Peyer's patch (tissue), 4 donors: ENCODE results near the gene OSBP. TPM values are rescaled to one million over a fixed set of nuclear protein-coding genes. Genes with fewer than 3 reads are reported as not detected.

Source experiments
- DNase-seq, 3 donors: peaks; one replicate each; pipeline ENCODE4 v3.0.0-alpha.2; 2017 to 2019
- H3K27ac ChIP-seq, 4 donors: fragments of 200-600 bp; sonication (generic); one replicate each; pipeline ENCODE4 v1.5.1; 2016 to 2019
- H3K27me3 ChIP-seq, 2 donors: fragments of 200-600 bp; sonication (generic); one replicate each; pipeline ENCODE4 v1.5.1; 2019
- H3K36me3 ChIP-seq, 3 donors: fragments of 200-600 bp; sonication (generic); one replicate each; pipeline ENCODE4 v1.5.1; 2016 to 2019
- H3K4me1 ChIP-seq, 4 donors: fragments of 200-600 bp; sonication (generic); one replicate each; pipeline ENCODE4 v1.5.1; 2016 to 2019
- H3K4me3 ChIP-seq, 4 donors: fragments of 200-600 bp; sonication (generic); 1 replicate in 3 of 4; 2 replicates in 1 of 4; pipeline ENCODE4 v1.5.1; 2016 to 2019; ENCODE audit warnings: mild to moderate bottlenecking in 1 of 4
- H3K9me3 ChIP-seq, 4 donors: fragments of 200-600 bp; sonication (generic); one replicate each; pipeline ENCODE4 v1.5.1; 2016 to 2019; ENCODE audit warnings: mild to moderate bottlenecking in 1 of 4
- POLR2A ChIP-seq, 2 donors: fragments of 450-650 bp; IDR thresholded peaks; one replicate each; pipeline ENCODE4 v1.5.1; 2017; ENCODE audit warnings: antibody characterized with exemption in 2 of 2, mild to moderate bottlenecking in 2 of 2, moderate library complexity in 2 of 2
- total RNA-seq, 4 donors: library from RNA; depleted of rRNA; stranded (reverse); fragments of >200 nt; gene quantifications; one replicate each; pipeline ENCODE4 v1.1.0, GENCODE V29; 2016
- TF ChIP-seq, protein P1 (sequence below), 6 experiments: fragments of 450-650 bp in 4 of 6; fragments of 200-600 bp in 2 of 6; sonication (generic) in 1 of 6; IDR thresholded peaks; one replicate each; pipeline ENCODE4 v1.5.1; 2017 to 2019; ENCODE audit warnings: antibody characterized with exemption in 6 of 6, mild to moderate bottlenecking in 3 of 6, moderate library complexity in 1 of 6

OSBP gene
- total RNA-seq, 4 donors from 2014 or later: 53.8 to 106 (median 58.7) TPM

DNA sequence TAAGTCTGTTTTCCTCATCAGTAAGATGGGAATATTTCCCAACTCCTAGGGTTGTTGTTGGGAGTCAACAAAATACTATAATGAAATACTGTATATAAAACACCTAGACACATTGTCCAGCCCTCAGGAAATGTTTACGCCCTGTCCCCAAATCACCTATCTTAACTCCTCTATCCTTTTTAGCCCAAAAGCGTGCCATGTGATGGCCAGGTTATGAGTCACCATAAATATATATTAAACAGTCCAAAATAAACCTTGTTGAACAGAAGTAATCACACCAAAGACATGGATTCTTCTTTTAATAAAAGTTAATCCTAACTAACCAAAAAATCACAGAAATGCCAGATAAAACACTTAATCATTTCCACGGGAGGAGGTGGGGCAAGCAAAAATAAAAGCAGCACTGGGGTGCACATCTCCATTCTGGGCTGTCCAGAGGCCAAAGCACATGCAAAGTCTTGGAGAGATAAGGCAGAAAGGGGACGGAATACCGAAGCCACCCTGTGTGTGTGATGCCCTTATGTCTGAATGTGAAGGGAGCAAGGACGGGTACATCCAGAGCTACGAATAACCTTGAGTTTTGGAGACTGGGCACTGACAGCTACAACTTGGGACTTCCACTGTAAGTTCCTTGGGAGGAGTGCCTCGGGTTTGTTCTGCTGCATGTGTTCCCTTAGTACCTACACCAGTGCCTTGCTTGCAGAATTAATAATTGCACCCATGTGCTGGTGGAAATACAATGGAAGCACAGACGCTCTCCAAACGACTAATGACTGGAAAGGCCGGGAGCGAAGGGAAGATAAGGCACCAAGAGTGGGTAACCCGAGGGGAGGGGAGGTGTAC lies 1.1 kb downstream of the OSBP start:
- Histone ChIP-seq H3K27me3 (no peaks in the 10 kb centered on the region), H3K4me1 (peaks cover 0 to 44% (median 7%) of the 10 kb centered on the region in 4 donors), H3K27ac (peak overlapping the region; percentile 94 to 97 (median 95)), H3K36me3 (peaks cover 0 to 11% (median 0%) of the 10 kb centered on the region in 3 donors), H3K4me3 (peak overlapping the region; percentile 57 to 85 (median 76)), H3K9me3 (no peaks in the 10 kb centered on the region)
- no peak for TF ChIP-seq POLR2A (IDR thresholded peaks at IDR 0.05)
- DNase-seq: no peak

- Histone ChIP-seq H3K4me3 (peak overlapping the region in 2 of 4 donors; percentile 1 to 20), H3K4me1 (peaks cover 0 to 44% (median 7%) of the 10 kb centered on the region in 4 donors), H3K27me3 (no peaks in the 10 kb centered on the region), H3K27ac (peak overlapping the region in 3 of 4 donors; percentile 32 to 82 (median 56)), H3K9me3 (no peaks in the 10 kb centered on the region), H3K36me3 (peaks cover 0 to 37% (median 0%) of the 10 kb centered on the region in 3 donors)
- peak in 1 of 3 donors; percentile 76 for DNase-seq
- TF ChIP-seq, protein P1, sequence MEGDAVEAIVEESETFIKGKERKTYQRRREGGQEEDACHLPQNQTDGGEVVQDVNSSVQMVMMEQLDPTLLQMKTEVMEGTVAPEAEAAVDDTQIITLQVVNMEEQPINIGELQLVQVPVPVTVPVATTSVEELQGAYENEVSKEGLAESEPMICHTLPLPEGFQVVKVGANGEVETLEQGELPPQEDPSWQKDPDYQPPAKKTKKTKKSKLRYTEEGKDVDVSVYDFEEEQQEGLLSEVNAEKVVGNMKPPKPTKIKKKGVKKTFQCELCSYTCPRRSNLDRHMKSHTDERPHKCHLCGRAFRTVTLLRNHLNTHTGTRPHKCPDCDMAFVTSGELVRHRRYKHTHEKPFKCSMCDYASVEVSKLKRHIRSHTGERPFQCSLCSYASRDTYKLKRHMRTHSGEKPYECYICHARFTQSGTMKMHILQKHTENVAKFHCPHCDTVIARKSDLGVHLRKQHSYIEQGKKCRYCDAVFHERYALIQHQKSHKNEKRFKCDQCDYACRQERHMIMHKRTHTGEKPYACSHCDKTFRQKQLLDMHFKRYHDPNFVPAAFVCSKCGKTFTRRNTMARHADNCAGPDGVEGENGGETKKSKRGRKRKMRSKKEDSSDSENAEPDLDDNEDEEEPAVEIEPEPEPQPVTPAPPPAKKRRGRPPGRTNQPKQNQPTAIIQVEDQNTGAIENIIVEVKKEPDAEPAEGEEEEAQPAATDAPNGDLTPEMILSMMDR (IDR thresholded peaks at IDR 0.05): peak in 2 of 6 experiments; percentile 16 to 18
- peak in 1 of 2 donors; percentile 44 for TF ChIP-seq POLR2A (IDR thresholded peaks at IDR 0.05)
Observed at GRCh38 chr11:59611570-59612565, 3.7 kb downstream of the OSBP start.

- H3K4me3 ChIP-seq: no peak overlapping the region
- no peak overlapping the region for H3K27ac ChIP-seq
Observed at GRCh38 chr11:59610289-59610688, 5.3 kb downstream of the OSBP start.

DNA sequence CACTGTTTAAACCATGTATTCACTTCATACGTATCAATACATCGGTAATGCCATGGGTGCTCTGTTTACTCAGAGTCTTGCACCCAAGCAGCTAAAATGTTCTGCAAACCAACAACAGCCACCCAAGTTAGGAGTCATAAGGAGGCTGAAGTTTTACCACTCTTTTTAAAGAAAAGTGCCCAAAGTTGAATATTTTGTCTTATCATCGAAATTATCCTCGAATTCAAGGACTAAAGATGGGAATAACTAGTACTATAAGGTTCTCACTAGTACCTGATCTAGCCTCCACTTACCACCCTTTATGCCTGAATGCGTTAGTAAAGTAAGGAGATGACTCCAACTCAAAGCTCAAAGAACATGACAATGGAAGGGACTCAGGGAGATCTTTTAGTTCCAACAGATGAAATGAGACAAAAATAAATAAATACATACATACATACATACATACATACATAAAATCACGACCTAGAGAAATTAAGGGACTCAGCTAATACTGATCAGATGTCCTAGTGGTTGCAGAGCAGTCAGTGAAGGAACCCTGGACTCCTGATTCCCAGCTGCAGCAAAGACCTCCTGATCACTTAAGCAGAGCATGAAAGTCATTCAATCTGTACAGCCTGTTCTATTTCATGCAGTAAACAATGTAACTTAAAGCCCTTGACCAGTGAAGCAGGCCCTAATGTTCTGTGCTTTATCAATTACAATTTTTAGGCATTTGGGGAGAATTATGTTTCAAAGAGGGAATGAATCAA lies 7.7 kb downstream of the OSBP start:
- Histone ChIP-seq H3K4me1 (peaks cover 0 to 25% (median 1%) of the 10 kb centered on the region in 4 donors), H3K36me3 (peaks cover 0 to 77% (median 0%) of the 10 kb centered on the region in 3 donors), H3K4me3 (no peak overlapping the region)

More at GRCh38 chr11:59610289-59610688, 5.3 kb downstream of the OSBP start:
- H3K4me1 ChIP-seq: peaks cover 0 to 44% (median 7%) of the 10 kb centered on the region in 4 donors
- no peaks in the 10 kb centered on the region for H3K9me3 ChIP-seq
- DNase-seq: no peak
- no peak for TF ChIP-seq POLR2A (IDR thresholded peaks at IDR 0.05)
- TF ChIP-seq, protein P1 (IDR thresholded peaks at IDR 0.05): no peak
- H3K27me3 ChIP-seq: no peaks in the 10 kb centered on the region
- H3K36me3 ChIP-seq: peaks cover 0 to 53% (median 0%) of the 10 kb centered on the region in 3 donors

DNA sequence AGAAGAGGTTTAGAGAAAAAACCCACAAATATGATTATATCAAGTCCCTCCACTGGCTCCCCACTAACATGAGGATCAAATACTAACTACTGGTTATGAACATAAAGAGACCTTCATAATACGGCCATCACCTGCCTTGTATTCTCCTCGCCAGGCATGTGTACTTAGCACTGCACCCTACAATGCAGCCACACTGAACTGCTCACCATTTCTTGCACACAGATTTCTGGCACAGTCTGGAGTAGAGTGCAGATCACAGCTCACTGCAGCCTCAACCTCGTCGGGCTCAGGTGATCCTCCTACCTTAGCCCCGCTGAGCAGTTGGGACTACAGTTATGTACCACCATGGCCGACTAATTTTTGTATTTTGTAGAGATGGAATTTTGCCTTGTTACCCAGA lies 13.1 kb downstream of the OSBP start:
- H3K27me3 ChIP-seq: no peaks in the 10 kb centered on the region
- no peak for DNase-seq
- no peaks in the 10 kb centered on the region for H3K9me3 ChIP-seq
- H3K4me3 ChIP-seq: no peak overlapping the region
- no peaks in the 10 kb centered on the region for H3K4me1 ChIP-seq
- peaks cover 0 to 100% (median 3%) of the 10 kb centered on the region in 3 donors for H3K36me3 ChIP-seq
- no peak for TF ChIP-seq POLR2A (IDR thresholded peaks at IDR 0.05)
- TF ChIP-seq, protein P1 (IDR thresholded peaks at IDR 0.05): no peak
- no peak overlapping the region for H3K27ac ChIP-seq

More for the DNA sequence above, 7.7 kb downstream of the OSBP start:
- no peaks in the 10 kb centered on the region for H3K27me3 ChIP-seq
- H3K27ac ChIP-seq: no peak overlapping the region
- H3K9me3 ChIP-seq: no peaks in the 10 kb centered on the region
- no peak for DNase-seq
- no peak for TF ChIP-seq POLR2A (IDR thresholded peaks at IDR 0.05)
- TF ChIP-seq, protein P1 (IDR thresholded peaks at IDR 0.05): no peak
